ENCODE measurements around the gene EPAS1. TPM values are rescaled to one million over a fixed set of nuclear protein-coding genes. Genes with fewer than 3 reads are reported as not detected.

EPAS1 gene
- total RNA-seq, 1 donor from 2014 or later = not detected

DNA sequence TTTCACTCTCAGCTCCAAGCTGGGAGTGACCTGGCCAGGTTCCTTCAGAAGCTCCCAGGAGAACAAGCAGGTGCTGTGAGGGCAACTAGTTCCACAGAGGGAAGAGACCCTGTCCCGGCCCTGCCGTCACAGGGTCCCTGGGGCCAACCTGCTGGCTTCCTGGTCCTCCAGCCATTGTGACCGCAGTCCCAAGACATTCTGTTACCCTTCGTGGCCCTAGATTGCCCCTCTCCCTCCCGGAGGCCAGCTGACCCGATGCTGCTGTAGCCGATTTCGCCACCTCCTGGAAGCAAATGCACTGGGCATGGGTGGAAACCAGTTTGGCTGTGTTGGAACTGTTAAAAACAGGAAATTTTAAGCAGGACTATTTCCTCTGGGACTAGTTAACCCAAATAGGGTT lies 55.4 kb downstream of the EPAS1 start:
- peaks cover 3% of the 10 kb centered on the region for H3K27me3 Mint-ChIP-seq (ENCODE audit: unreplicated experiment)
- peaks cover 2% of the 10 kb centered on the region for H3K9me3 Mint-ChIP-seq (ENCODE audit: unreplicated experiment)
- no peak overlapping the region for H3K4me3 Mint-ChIP-seq (ENCODE audit: unreplicated experiment)

DNA sequence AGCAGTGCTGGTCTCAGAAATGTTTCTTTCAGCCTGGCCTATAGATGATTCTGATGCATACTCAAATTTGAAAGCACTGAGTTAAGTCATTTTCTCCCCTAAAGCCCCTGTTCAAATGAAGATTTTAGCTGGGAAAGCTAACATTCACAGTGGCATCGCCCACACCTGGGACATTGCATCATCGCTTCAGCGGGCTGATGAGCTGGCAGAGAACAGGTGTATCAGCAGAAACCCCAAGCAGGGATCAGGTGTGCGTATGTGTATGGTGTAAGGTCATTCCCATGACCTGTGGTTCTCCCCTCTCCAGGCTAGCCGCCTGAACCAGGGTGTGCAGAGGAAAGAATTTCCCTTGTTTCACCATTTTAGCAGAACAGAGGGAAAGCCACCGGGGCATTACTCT lies 56.3 kb downstream of the EPAS1 start:
- peaks cover 3% of the 10 kb centered on the region for H3K27me3 Mint-ChIP-seq (ENCODE audit: unreplicated experiment)
- H3K9me3 Mint-ChIP-seq (ENCODE audit: unreplicated experiment) = peaks cover 2% of the 10 kb centered on the region
- TF ChIP-seq, protein P1, sequence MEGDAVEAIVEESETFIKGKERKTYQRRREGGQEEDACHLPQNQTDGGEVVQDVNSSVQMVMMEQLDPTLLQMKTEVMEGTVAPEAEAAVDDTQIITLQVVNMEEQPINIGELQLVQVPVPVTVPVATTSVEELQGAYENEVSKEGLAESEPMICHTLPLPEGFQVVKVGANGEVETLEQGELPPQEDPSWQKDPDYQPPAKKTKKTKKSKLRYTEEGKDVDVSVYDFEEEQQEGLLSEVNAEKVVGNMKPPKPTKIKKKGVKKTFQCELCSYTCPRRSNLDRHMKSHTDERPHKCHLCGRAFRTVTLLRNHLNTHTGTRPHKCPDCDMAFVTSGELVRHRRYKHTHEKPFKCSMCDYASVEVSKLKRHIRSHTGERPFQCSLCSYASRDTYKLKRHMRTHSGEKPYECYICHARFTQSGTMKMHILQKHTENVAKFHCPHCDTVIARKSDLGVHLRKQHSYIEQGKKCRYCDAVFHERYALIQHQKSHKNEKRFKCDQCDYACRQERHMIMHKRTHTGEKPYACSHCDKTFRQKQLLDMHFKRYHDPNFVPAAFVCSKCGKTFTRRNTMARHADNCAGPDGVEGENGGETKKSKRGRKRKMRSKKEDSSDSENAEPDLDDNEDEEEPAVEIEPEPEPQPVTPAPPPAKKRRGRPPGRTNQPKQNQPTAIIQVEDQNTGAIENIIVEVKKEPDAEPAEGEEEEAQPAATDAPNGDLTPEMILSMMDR (IDR thresholded peaks at IDR 0.05; ENCODE audit: partially characterized antibody, unreplicated experiment) = no peak
- H3K4me1 Mint-ChIP-seq (ENCODE audit: low read depth, unreplicated experiment) = no peaks in the 10 kb centered on the region
- H3K36me3 Mint-ChIP-seq (ENCODE audit: unreplicated experiment) = peaks cover 1% of the 10 kb centered on the region
- no peak overlapping the region for H3K27ac Mint-ChIP-seq (ENCODE audit: unreplicated experiment)
- no peak for DNase-seq
- no peak overlapping the region for H3K4me3 Mint-ChIP-seq (ENCODE audit: unreplicated experiment)

More for the DNA sequence above, 55.4 kb downstream of the EPAS1 start:
- no peak overlapping the region for H3K27ac Mint-ChIP-seq (ENCODE audit: unreplicated experiment)
- H3K4me1 Mint-ChIP-seq (ENCODE audit: low read depth, unreplicated experiment) = no peaks in the 10 kb centered on the region
- DNase-seq = no peak
- TF ChIP-seq, protein P1 (IDR thresholded peaks at IDR 0.05; ENCODE audit: partially characterized antibody, unreplicated experiment) = no peak
- H3K36me3 Mint-ChIP-seq (ENCODE audit: unreplicated experiment) = no peaks in the 10 kb centered on the region

DNA sequence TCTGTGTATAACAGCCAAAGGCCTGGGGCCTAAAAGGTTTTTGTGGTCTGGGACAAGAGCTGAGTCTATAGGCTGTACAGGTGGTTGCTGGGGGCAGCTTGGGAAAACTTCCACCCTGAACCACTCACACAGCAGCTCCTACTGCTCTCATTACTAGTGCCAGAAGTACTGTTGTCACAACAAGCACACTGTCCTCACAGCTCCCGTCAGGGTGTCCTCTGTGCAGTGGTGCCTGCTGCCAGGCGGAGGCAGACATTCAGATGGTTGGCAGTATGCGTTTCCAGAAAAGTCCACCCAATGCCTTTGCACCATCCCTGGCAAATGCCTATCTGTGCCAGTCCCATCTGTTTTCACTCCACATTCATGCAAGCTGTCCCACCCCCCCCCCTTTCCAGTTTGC lies 58.5 kb downstream of the EPAS1 start:
- Mint-ChIP-seq H3K27me3 (ENCODE audit: unreplicated experiment) (peaks cover 3% of the 10 kb centered on the region), H3K4me3 (ENCODE audit: unreplicated experiment) (no peak overlapping the region), H3K27ac (ENCODE audit: unreplicated experiment) (no peak overlapping the region), H3K9me3 (ENCODE audit: unreplicated experiment) (peaks cover 2% of the 10 kb centered on the region), H3K4me1 (ENCODE audit: low read depth, unreplicated experiment) (no peaks in the 10 kb centered on the region), H3K36me3 (ENCODE audit: unreplicated experiment) (peaks cover 5% of the 10 kb centered on the region)
- TF ChIP-seq, protein P1 (IDR thresholded peaks at IDR 0.05; ENCODE audit: partially characterized antibody, unreplicated experiment) = no peak
- DNase-seq = no peak

DNA sequence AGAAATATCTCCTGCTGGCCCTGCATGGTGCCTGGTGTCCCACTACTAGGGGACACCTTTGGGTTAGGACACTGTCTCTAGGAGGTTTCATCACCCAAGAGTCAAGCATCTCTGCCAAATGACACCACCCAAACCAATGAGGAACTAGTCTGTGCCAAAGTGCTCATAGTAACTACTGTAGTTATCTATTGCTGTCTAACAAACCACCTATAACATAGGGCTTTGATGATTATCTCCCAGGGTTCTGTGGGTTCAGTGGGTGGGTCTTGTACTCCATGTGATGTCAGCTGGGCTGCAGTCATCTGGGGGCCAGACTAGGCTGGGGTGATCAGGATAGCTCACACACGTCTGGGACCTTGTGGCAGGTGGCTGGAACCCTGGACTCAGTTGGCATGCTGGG lies 59.8 kb downstream of the EPAS1 start:
- Mint-ChIP-seq H3K4me1 (ENCODE audit: low read depth, unreplicated experiment) (no peaks in the 10 kb centered on the region), H3K9me3 (ENCODE audit: unreplicated experiment) (peaks cover 2% of the 10 kb centered on the region), H3K27me3 (ENCODE audit: unreplicated experiment) (peaks cover 3% of the 10 kb centered on the region), H3K36me3 (ENCODE audit: unreplicated experiment) (peaks cover 5% of the 10 kb centered on the region), H3K4me3 (ENCODE audit: unreplicated experiment) (no peak overlapping the region), H3K27ac (ENCODE audit: unreplicated experiment) (no peak overlapping the region)
- DNase-seq = no peak
- TF ChIP-seq, protein P1 (IDR thresholded peaks at IDR 0.05; ENCODE audit: partially characterized antibody, unreplicated experiment) = no peak

DNA sequence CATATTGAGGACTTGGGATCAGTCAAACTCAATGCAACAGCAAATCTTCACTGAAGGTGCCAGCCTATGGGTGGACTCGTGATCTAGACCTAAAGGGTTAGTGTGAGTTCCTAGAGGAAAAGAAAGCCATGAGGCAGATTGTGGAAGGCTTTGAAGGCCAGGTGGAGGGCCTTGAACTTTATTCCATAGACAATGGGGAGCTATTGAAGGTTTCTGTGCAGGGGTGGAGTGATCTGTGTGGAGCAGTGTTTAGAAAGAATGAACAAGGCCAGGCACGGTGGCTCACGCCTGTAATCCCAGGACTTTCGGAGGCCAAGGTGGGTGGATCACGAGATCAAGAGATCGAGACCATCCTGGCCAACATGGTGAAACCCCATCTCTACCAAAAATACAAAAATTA lies 61.5 kb downstream of the EPAS1 start:
- no peak for DNase-seq
- H3K36me3 Mint-ChIP-seq (ENCODE audit: unreplicated experiment) = peaks cover 5% of the 10 kb centered on the region
- H3K4me3 Mint-ChIP-seq (ENCODE audit: unreplicated experiment) = no peak overlapping the region
- H3K4me1 Mint-ChIP-seq (ENCODE audit: low read depth, unreplicated experiment) = no peaks in the 10 kb centered on the region
- peaks cover 2% of the 10 kb centered on the region for H3K9me3 Mint-ChIP-seq (ENCODE audit: unreplicated experiment)
- peaks cover 5% of the 10 kb centered on the region for H3K27me3 Mint-ChIP-seq (ENCODE audit: unreplicated experiment)
- TF ChIP-seq, protein P1 (IDR thresholded peaks at IDR 0.05; ENCODE audit: partially characterized antibody, unreplicated experiment) = no peak
- no peak overlapping the region for H3K27ac Mint-ChIP-seq (ENCODE audit: unreplicated experiment)

All from glutamatergic neuron (in vitro differentiated cells).